GM21619 (cell line): ENCODE results near the gene UCHL1.
"Not testable (repeated sequence)": the region's sequence is repeated elsewhere in the genome, so short reads cannot be mapped to it uniquely, and the experiment has no call there.

Experiments used
- ATAC-seq: cut with Tn5 transposase; IDR thresholded peaks from one replicate; pipeline ENCODE4 v1.9.1; 2021; ENCODE audit not compliant: unreplicated experiment

The UCHL1 gene

DNA sequence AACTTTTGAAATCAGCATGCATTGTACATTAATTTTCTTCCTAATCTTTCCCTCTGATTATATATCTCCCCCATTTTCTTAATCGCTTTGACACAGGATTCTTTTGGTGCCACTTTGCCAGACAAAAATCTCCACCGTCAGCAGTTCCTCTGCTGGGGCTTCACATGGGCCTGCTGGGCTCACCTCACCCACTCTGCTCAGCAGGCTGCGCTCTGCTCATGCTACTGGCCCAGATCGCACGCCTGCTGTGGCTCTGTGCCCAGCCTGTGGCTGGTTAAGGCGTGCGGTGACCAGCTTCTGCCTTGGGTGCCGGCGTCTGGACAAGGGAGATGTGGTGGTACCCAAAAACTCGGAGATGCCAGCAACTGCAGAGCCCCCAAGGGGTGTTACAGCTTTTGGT lies 31.1 kb downstream of the UCHL1 start:
- ATAC-seq, result no peak

DNA sequence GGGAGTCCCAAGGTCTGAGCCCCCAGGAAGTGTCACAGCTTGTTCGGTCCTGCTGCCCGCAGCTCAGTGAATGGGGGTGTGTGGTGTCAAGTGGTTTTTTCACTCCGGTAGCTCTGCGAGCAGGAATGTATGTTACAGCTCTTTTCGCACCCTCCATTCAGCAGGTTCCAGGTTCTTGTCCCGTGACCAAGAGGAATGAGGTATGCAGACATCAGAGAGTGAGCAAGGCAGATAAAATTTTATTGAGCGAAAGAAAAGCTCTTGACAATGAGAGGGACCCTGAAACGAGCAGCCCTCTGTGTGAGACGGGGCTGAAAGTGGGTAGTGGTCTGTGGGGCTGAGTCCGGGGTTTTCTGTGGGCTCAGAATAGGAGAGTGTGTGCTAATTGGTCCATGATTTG lies 31.5 kb downstream of the UCHL1 start:
- ATAC-seq, result no peak

DNA sequence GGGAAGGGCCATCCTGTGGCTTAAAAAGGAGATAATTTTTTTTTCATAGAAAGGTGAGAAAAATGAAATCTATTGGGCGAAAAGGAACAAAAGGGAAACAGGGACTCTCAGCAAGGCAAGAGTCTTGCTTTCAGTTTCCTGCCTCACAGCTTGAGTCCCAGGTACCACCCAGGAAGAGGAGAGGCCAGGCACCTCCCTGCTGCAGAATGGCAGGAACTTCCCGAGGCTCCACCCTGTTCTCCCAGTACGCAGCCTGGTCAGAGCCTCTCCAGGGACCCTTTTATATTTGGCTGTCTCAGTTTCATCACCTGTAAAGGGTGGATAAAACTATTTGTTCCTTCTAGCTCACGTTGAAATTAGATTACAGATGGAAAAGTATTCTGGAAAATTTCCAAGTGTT lies 33.8 kb downstream of the UCHL1 start:
- no peak for ATAC-seq

DNA sequence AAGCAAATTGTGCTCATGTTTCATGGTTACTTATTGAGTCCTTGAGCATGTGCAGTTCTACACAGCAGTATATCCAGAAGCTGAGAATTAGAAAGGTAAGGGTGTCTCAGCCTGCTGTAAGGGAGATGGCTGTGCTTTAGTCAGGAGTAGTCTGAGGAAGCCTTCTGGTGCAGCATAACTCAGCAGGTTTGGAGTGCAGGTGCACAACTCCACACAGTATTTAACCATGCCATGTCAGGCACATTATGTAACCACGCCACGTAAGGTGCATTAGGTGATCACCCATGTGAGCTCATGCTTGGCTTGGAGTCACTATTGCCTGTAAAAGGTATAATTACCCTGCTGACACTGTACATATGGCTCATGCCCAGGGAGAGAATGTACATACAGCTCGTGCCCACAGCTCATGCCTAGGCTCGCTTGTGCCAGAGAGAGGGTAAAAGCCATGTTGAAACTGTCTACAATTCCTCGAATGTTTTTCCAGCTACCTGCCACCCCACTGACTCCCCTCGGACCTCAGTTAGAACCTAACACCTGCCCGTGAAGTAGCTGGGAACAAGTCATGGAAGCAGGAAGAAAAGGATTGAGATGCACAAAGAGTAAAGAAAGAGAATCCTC lies 37.8 kb downstream of the UCHL1 start:
- ATAC-seq, result no peak

DNA sequence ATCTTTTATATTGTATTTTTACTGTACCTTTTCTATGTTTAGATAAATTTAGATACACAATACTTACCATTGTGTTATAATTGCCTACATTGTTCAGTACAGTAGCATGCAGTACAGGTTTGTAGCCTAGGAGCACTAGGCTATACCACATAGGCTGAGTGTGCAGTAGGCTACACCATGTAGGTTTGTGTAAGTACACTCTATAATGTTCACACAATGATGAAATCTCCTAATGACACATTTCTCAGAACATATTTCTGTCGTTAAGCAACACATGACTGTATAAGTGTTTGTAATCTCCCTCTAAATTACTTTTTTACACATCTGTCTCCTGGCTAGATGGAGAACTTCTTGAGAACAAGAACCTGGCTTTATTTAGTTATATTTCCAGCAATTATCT lies 40.3 kb downstream of the UCHL1 start:
- no peak for ATAC-seq

DNA sequence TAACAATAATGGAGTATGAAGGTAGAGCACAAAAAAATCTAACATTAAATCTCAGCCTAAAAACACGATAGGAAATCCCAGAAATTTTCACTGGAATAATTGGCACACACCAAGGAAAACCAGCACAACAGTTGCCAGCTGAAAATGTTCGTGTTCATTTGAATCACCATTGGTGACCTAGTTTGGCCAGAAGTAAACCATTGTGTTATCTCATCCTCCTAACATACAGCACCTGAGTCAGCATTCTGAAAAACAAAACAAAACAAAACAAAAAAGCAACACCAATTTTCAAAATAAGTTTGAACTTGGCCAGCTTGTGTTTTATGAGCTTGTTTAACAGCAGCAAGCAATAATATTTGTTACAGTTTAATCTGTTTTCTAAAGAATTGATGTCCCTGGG lies 41.1 kb downstream of the UCHL1 start:
- no peak for ATAC-seq

DNA sequence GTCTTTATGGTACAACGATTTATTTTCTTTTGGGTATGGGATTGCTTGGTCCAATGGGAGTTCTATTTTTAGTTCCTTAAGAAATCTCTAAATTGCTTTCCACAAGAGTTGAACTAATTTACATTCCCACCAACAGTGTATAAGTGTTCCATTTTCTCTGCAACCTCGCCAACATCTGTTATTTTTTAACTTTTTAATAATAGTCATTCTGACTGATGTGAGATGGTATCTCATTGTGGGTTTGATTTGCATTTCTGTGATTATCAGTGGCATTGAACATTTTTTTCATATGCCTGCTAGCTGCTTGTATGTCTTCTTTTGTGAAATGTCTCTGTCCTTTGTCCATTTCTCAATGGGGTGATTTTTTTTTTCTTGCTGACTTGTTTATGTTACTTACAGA lies 42.8 kb downstream of the UCHL1 start:
- ATAC-seq, result no peak

DNA sequence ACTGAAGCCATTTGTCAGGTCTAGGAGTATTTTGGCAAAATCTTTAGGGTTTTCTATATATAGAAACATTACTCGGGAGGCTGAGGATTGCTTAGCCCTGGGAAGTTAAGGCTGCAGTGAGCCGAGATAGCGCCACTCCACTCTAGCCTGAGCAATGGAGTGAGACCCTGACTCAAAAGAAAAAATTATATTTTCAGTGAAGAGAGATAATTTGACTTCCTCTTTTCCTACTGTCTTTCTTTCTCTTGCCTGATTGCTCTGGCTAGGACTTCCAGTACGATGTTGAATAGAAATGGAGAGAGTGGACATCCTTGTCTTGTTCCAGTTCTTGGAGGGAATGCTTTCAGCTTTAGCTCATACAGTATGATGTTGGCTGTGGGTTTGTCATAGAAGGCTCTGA lies 44.4 kb downstream of the UCHL1 start:
- ATAC-seq, result no peak

DNA sequence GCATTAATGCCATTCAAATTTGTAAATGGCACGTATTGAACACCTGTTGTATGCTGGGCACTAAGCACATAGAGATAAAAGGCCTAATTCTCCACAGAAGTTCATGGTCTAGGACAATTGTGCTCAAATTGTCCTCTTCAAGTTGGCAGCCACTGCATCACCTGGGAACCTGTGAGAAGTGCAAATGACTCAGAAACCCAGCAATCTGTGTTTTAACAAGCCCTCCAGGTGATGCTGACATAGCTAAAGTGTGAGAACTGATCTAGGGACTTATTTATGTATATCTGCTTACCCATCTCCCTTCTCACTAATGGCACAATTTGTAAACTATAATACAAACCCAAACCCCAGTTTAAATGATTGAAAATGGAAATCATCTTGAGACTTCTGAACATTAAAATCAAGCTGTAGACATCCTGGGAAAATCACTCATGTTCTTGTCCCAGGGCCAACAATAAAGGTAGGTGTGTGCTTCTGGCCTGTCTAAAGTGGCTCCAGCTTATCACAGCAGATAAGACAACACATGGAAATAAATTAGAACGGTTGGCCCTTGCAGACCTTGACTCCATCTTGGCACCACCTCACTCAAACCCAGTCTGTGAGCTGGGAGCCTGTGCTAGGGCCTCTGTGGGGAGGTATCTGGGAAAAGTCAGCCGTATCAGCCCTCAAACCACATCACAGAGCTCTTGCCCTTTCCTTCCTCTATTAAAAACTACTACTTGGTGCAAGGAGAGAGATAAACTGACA lies 46.8 kb downstream of the UCHL1 start:
- ATAC-seq, result no peak

DNA sequence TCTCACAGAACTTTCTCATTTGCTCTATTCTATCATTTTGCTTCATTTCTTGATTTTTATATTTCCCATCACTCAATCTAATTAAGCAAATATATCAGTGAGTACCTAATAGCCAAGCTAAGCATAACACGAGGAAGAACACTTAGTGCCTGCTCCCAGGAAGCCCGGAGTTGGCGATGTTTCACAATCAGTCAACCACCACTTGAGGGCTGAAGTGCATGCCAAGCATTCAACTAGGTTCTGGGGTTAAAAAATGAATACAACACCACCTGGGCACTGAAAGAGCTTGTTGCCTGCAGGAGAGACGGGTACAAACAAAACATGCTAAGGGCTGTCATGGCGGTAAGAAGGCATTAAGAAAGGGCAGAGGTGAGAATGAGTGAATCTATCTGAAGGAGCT lies 47.5 kb downstream of the UCHL1 start:
- no peak for ATAC-seq

DNA sequence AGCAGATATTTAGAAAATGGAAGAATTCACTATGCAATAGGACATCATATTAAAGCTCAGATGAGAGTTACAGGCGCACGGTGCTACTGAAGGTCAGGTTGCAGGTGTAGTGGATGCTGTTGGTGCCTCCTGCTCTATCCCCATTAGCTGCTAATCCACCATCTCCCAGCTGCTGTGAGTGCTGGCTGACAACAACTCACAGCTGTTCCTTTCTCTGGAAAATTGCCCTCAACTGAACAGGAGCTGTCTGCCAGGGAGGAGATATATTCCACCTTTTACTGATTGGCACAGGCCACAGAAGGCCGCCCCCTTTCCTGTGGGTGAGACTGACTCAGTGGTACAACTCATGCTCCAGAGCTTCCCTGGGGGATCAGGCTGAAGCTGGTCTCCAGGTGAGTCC lies 48.7 kb downstream of the UCHL1 start:
- ATAC-seq, result no peak

DNA sequence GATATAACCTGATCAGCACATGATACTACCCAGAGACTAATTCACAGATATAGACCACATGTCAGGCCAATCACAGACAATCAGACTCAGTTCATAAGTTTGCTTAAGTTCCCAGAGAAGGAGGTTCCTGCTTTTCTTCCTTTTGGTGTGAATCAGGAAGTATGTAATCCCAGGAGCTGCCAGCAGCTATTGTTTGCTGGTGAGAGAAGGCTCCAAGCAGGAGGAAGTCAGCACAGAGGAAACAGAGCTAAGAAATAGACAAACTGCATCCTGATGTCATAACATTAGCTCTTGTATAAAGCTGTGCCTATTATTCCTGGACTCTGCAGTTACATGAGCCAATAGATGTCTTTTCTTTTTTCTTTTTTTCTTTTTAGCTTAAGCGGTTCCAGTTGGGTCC lies 50.9 kb downstream of the UCHL1 start:
- no peak for ATAC-seq

DNA sequence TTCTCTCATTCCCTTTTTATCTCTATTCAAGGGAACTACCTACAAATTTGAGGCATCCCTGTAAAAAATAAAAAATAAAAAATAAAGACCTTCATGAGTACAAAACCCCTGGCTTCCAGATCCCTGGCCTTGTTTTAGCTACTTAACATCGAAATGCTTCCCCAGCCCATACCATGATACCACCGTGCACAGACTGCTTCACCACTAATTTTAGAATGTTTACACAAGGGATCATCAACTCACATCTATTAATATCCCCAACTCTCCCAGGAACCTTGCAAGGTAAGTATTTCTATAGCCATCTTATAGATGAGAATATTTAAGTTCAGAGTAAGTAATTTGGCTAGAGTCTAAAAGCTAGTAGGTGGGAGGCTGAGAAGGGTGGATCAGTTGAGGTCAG lies 51.7 kb downstream of the UCHL1 start:
- ATAC-seq, result no peak

DNA sequence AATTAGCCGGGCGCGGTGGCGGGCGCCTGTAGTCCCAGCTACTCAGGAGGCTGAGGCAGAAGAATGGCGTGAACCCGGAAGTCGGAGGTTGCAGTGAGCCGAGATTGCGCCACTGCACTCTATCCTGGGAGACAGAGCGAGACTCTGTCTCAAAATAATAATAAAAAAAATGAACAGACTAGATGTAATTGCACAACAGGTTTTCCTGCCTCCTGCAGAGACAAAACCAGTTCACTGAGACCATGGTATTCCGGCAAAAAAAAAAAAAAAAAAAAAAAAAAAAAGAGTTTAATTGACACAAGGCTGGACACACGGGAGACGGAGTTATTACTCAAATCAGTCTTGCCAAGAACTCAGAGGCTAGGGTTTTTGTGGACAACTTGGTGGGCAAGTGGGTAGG lies 58.7 kb downstream of the UCHL1 start:
- ATAC-seq, result not testable (repeated sequence)

DNA sequence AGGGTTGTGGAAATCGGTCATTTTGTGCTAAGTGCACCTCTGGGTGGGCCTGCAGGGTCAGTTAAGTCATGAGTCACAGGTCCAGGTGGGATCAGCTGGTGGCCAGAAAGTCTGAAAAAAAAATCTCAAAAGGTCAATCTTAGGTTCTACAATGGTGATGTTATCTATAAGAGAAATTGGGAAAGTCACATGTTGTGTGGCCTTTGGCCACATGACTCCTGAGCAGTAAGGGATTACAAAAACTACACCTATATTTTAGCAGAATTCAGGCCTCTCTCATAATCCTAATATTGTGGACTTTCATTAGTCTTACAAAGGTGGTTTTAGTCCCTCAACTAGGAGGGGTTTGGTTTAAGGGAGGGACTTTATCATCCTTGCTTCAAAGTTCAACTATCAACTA lies 59.1 kb downstream of the UCHL1 start:
- no peak for ATAC-seq
